Kidney (tissue), 14 donors: ENCODE measurements around the gene RRAD. TPM values are rescaled to one million over a fixed set of nuclear protein-coding genes. Genes with fewer than 3 reads are reported as not detected.

Experiments
- DNase-seq, 5 donors: peaks; one replicate each; pipeline ENCODE4 v3.0.0-alpha.2; 2013 to 2020
- FAIRE-seq: peaks from 2 replicates; lab custom pipeline; 2012; peaks lifted over from hg19 to GRCh38; lab: Jason Lieb, UNC
- H3K27ac ChIP-seq, 2 donors: one replicate each; pipeline ENCODE4 v1.7.0; 2013; ENCODE audit warnings: low read depth in 2 of 2, low read length in 2 of 2, inconsistent platforms in 1 of 2
- H3K27me3 ChIP-seq: one replicate; pipeline ENCODE4 v1.7.1; 2013; ENCODE audit warnings: low read length, inconsistent platforms; ENCODE audit not compliant: control insufficient read depth, insufficient read depth
- H3K36me3 ChIP-seq, 3 donors: one replicate each; pipeline versions ENCODE4 v1.7.0 to v1.7.1; 2013; ENCODE audit warnings: low read length in 3 of 3, control low read depth in 1 of 3, inconsistent platforms in 1 of 3; ENCODE audit not compliant: insufficient read depth in 3 of 3, control insufficient read depth in 2 of 3
- H3K4me1 ChIP-seq, 3 donors: one replicate each; pipeline versions ENCODE4 v1.7.0 to v1.7.1; 2013; ENCODE audit warnings: low read length in 3 of 3, inconsistent platforms in 1 of 3, low read depth in 1 of 3; ENCODE audit not compliant: control insufficient read depth in 2 of 3, insufficient read depth in 2 of 3
- H3K4me3 ChIP-seq, 3 donors: one replicate each; pipeline versions ENCODE4 v1.7.0 to v1.8.1; 2013; ENCODE audit warnings: low read length in 3 of 3, control low read depth in 1 of 3, inconsistent platforms in 1 of 3
- H3K9ac ChIP-seq, 3 donors: one replicate each; pipeline versions ENCODE4 v1.7.0 to v1.7.1; 2013; ENCODE audit warnings: low read length in 3 of 3, control low read depth in 1 of 3, inconsistent platforms in 1 of 3
- H3K9me3 ChIP-seq, 3 donors: one replicate each; pipeline versions ENCODE4 v1.7.0 to v1.7.1; 2013; ENCODE audit warnings: low read length in 3 of 3, control low read depth in 1 of 3, inconsistent platforms in 1 of 3; ENCODE audit not compliant: control insufficient read depth in 2 of 3, insufficient read depth in 1 of 3
- intact Hi-C: fragments of 100-400 bp; cut with DNase I; formaldehyde crosslinking; loops from one replicate; pipeline ENCODE4 v1.11.1; 2022
- polyA plus RNA-seq: library from polyadenylated mRNA; stranded (reverse); fragments of 350-450 nt; fragmentation: Illumina TruSeq; extraction: RNeasy Lipid Tissue Mini Kit (QIAGEN cat#74804); gene quantifications from one replicate; pipeline ENCODE4 v1.2.3, GENCODE V29; 2014; ENCODE audit warnings: low read depth, low replicate concordance; ENCODE audit not compliant: insufficient read depth
- total RNA-seq: library from RNA; stranded (reverse); fragmentation: NEBNext Ultra II Directional; extraction: Animal tissue kit (Norgen Biotek cat#: 25700); gene quantifications from one replicate; pipeline ENCODE4 v1.2.1, GENCODE V29; 2021
- TF ChIP-seq, protein P1 (sequence below): IDR thresholded peaks from 3 replicates; pipeline ENCODE4 v1.5.1; 2012; ENCODE audit warnings: mild to moderate bottlenecking, moderate library complexity, borderline replicate concordance; ENCODE audit not compliant: insufficient read depth; ENCODE audit errors: extremely low read depth
- donor health status: control.
- donor health status: control.
- donor health status: control.
- donor health status: control.
- donor health status: control.
- donor health status: DM: yes; HTN: yes; CAD: no.
- donor health status: Normal renal cell carcinoma (clear cell type).

RRAD gene
- total and polyA plus RNA-seq, 2 donors from 2014 or later = 14.3 to 90.9 TPM

GRCh38 chr16:66950971-66951790 is 25.8 kb upstream of the RRAD start:
- TF ChIP-seq, protein P1, sequence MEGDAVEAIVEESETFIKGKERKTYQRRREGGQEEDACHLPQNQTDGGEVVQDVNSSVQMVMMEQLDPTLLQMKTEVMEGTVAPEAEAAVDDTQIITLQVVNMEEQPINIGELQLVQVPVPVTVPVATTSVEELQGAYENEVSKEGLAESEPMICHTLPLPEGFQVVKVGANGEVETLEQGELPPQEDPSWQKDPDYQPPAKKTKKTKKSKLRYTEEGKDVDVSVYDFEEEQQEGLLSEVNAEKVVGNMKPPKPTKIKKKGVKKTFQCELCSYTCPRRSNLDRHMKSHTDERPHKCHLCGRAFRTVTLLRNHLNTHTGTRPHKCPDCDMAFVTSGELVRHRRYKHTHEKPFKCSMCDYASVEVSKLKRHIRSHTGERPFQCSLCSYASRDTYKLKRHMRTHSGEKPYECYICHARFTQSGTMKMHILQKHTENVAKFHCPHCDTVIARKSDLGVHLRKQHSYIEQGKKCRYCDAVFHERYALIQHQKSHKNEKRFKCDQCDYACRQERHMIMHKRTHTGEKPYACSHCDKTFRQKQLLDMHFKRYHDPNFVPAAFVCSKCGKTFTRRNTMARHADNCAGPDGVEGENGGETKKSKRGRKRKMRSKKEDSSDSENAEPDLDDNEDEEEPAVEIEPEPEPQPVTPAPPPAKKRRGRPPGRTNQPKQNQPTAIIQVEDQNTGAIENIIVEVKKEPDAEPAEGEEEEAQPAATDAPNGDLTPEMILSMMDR = no peak
- no peak overlapping the region for H3K9ac ChIP-seq
- DNase-seq (peak in 2 of 5 donors; percentile 27 to 37), FAIRE-seq (no peak)
- H3K4me1 ChIP-seq = peaks cover 0 to 13% (median 12%) of the 10 kb centered on the region in 3 donors
- H3K9me3 ChIP-seq = no peaks in the 10 kb centered on the region
- no peaks in the 10 kb centered on the region for H3K36me3 ChIP-seq
- H3K27ac ChIP-seq = no peak overlapping the region
- H3K4me3 ChIP-seq = no peak overlapping the region
- intact Hi-C loops = no loop called here
- H3K27me3 ChIP-seq = peaks cover 2% of the 10 kb centered on the region

DNA sequence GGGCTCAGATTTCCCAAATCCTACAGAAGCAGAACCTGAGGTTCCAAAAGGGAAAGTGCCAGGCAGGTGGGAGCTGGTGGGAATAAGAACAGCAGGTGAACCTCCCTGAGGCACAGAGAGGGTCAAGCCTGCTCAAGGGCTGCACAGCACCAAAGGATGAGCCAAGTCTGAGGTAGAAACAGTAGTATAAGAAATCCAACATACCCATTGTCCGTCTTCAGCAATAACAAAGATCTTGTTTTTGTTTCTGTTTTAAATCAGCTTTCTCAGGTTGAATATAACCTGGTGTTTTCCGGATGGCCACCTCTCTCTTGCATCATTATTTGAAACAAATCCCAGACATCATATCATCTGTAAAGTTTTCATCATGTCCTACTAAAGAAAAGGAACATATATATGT is 25.1 kb upstream of the RRAD start:
- DNase-seq (no peak), FAIRE-seq (no peak)
- Histone ChIP-seq H3K27ac (peak overlapping the region in 1 of 2 donors; percentile 37), H3K9me3 (no peaks in the 10 kb centered on the region), H3K27me3 (peaks cover 2% of the 10 kb centered on the region), H3K9ac (no peak overlapping the region), H3K4me1 (peaks cover 0 to 13% (median 12%) of the 10 kb centered on the region in 3 donors), H3K36me3 (no peaks in the 10 kb centered on the region), H3K4me3 (peak overlapping the region in 1 of 3 donors; percentile 27)
- TF ChIP-seq, protein P1 = no peak
- intact Hi-C loops = no loop called here

- no peak for DNase-seq
- H3K36me3 ChIP-seq = no peaks in the 10 kb centered on the region
- H3K27ac ChIP-seq = peak overlapping the region; percentile 51 to 67
- no peak overlapping the region for H3K9ac ChIP-seq
- H3K9me3 ChIP-seq = no peaks in the 10 kb centered on the region
- TF ChIP-seq, protein P1 = no peak
- FAIRE-seq = no peak
- H3K27me3 ChIP-seq = peaks cover 2% of the 10 kb centered on the region
- intact Hi-C loops = no loop called here
- H3K4me3 ChIP-seq = no peak overlapping the region
- peaks cover 0 to 13% (median 12%) of the 10 kb centered on the region in 3 donors for H3K4me1 ChIP-seq
Measured at GRCh38 chr16:66949472-66949871, 24.1 kb upstream of the RRAD start.
